OCI-LY7 (cell line): ENCODE results near the gene SLC15A2. TPM values are rescaled to one million over a fixed set of nuclear protein-coding genes. Genes with fewer than 3 reads are reported as not detected.
"Not testable (repeated sequence)": the region's sequence is repeated elsewhere in the genome, so short reads cannot be mapped to it uniquely, and the experiment has no call there.

Experiments
- BruUV-seq: library from RNA; stranded (reverse); fragments of 400-500 nt; replicated peaks from 2 replicates; lab custom pipeline; 2021; lab: Mats Ljungman, UMichigan
- CTCF ChIA-PET: fragments of 300-600 bp; sonication (Branson Sonifier 250); formaldehyde crosslinking; loops from one replicate; lab custom pipeline; 2022; ENCODE audit warnings: antibody characterized with exemption; ENCODE audit not compliant: unreplicated experiment; lab: Charles Lee
- POLR2A ChIA-PET: fragments of 300-600 bp; sonication (Branson Sonifier 250); formaldehyde crosslinking; loops from one replicate; lab custom pipeline; 2022; ENCODE audit warnings: antibody characterized with exemption; lab: Charles Lee
- DNase-seq: peaks from one replicate; pipeline ENCODE4 v3.0.0-alpha.2; 2015; ENCODE audit warnings: low spot score
- H2AFZ ChIP-seq: fragments of 200-600 bp; sonication (generic), shearing (Covaris generic); 2 replicates; pipeline ENCODE4 v1.6.1; 2014; ENCODE audit warnings: mild to moderate bottlenecking, antibody characterized with exemption, low read length, moderate library complexity
- H3K27ac ChIP-seq: fragments of 200-600 bp; sonication (generic); 2 replicates; pipeline ENCODE4 v1.5.1; 2014; ENCODE audit warnings: mixed run types, low read depth, mild to moderate bottlenecking, moderate library complexity, low read length, inconsistent platforms; ENCODE audit not compliant: poor library complexity, severe bottlenecking
- H3K36me3 ChIP-seq: fragments of 200-600 bp; sonication (generic); 2 replicates; pipeline ENCODE4 v1.6.1; 2014; ENCODE audit warnings: mild to moderate bottlenecking, antibody characterized with exemption, low read length, moderate library complexity, mixed read lengths; ENCODE audit not compliant: insufficient read depth
- H3K4me1 ChIP-seq: fragments of 200-600 bp; sonication (generic); 2 replicates; pipeline ENCODE4 v1.5.1; 2014; ENCODE audit warnings: mild to moderate bottlenecking, low read length; ENCODE audit not compliant: insufficient read depth, poor library complexity, severe bottlenecking
- H3K4me2 ChIP-seq: fragments of 200-600 bp; sonication (generic); 2 replicates; pipeline ENCODE4 v1.6.1; 2014; ENCODE audit warnings: mild to moderate bottlenecking, low read length
- H3K4me3 ChIP-seq: fragments of 200-600 bp; sonication (generic); 2 replicates; pipeline ENCODE4 v1.5.1; 2014; ENCODE audit warnings: mild to moderate bottlenecking, low read depth, low read length; ENCODE audit not compliant: poor library complexity, severe bottlenecking
- H3K79me2 ChIP-seq: fragments of 200-600 bp; sonication (generic); 2 replicates; pipeline ENCODE4 v1.6.1; 2016; ENCODE audit warnings: low read depth, mild to moderate bottlenecking, low read length, moderate library complexity, mixed read lengths; ENCODE audit not compliant: insufficient read depth
- H3K9me2 ChIP-seq: fragments of 200-600 bp; sonication (generic); 2 replicates; pipeline ENCODE4 v1.6.1; 2016; ENCODE audit warnings: mild to moderate bottlenecking, low read length, mixed read lengths; ENCODE audit not compliant: insufficient read depth
- H3K9me3 ChIP-seq: fragments of 200-600 bp; sonication (generic); 2 replicates; pipeline ENCODE4 v1.6.1; 2014; ENCODE audit warnings: mild to moderate bottlenecking, mixed run types, low read length, mixed read lengths
- H4K20me1 ChIP-seq: fragments of 200-600 bp; sonication (generic); 2 replicates; pipeline ENCODE4 v1.6.1; 2014; ENCODE audit warnings: mild to moderate bottlenecking, antibody characterized with exemption, low read length, moderate library complexity, mixed read lengths; ENCODE audit not compliant: insufficient read depth
- CTCF ChIP-seq: fragments of 200-600 bp; sonication (generic); conservative IDR thresholded peaks from 2 replicates; pipeline ENCODE4 v1.5.1; 2014; ENCODE audit warnings: mild to moderate bottlenecking, antibody characterized with exemption, low read length, moderate library complexity, mixed read lengths
- EZH2phosphoT487 ChIP-seq: fragments of 200-600 bp; sonication (generic); IDR thresholded peaks from 2 replicates; pipeline ENCODE4 v1.6.1; 2018; ENCODE audit warnings: low read depth, borderline replicate concordance, mild to moderate bottlenecking, mixed run types, antibody characterized with exemption, low read length, moderate library complexity, mixed read lengths
- intact Hi-C: fragments of 100-400 bp; cut with micrococcal nuclease; formaldehyde crosslinking; loops from one replicate; pipeline ENCODE4 v1.10.0; 2022; ENCODE audit not compliant: unreplicated experiment
- total RNA-seq, 2 experiments: library from RNA; depleted of rRNA in 1 of 2; stranded (reverse); fragments of >200 nt in 1 of 2; shearing (Covaris generic) in 1 of 2; gene quantifications; 2 replicates each; pipeline ENCODE4 v1.2.3, GENCODE V29; 2014 to 2022

The SLC15A2 gene
- total RNA-seq, 2 experiments from 2014 or later: 14.0 to 25.3 TPM

DNA sequence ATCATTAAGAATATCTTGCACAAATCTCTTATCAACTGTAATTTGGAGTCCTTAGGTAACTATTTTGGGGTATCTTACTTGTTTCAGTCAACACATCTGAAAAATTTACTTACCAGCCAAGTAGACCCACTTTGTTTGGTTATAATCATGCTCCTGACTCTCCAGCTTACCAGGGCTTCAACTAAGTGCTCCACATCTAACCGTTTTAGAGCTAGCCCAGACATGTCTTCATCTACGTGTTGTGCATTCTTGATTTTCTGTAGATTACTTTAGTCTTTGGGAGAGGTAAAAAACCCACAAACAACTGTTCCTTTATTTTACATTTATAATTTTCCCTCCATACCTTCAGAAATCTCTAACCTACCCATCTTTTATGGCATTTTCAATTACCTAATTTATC lies 41.9 kb upstream of the SLC15A2 start:
- Histone ChIP-seq H3K9me3 (no peaks in the 10 kb centered on the region), H3K9me2 (no peaks in the 10 kb centered on the region), H3K36me3 (peaks cover 88% of the 10 kb centered on the region), H2AFZ (no peak overlapping the region), H3K27ac (no peak overlapping the region), H4K20me1 (no peaks in the 10 kb centered on the region), H3K4me1 (no peaks in the 10 kb centered on the region), H3K4me2 (no peak overlapping the region), H3K4me3 (no peak overlapping the region), H3K79me2 (peaks cover 75% of the 10 kb centered on the region; the same call in 1 of the 2 replicates)
- DNase-seq: no peak
- intact Hi-C loops: loop anchor here (5.0 kb wide), 1 partner anchor 190 kb away; the partner anchor contains the start of gene HCLS1
- TF ChIP-seq EZH2phosphoT487 (no peak), CTCF (0 out of 2 replicates have a peak, but pooled peaks have one; percentile 41)
- CTCF ChIA-PET: no interaction called here
- BruUV-seq: no TSS peak
- POLR2A ChIA-PET: interaction anchor here (0.6 to 1.3 kb wide), 3 partner anchors 12 to 21 kb away, joined by 3 to 5 read pairs (median 3); no protein-coding TSS in a partner anchor

GRCh38 chr3:121855555-121855954 lies 38.6 kb upstream of the SLC15A2 start:
- TF ChIP-seq EZH2phosphoT487: no peak
- peak; percentile 88 for TF ChIP-seq CTCF
- Histone ChIP-seq H3K4me2 (no peak overlapping the region), H3K79me2 (peaks cover 52% of the 10 kb centered on the region; the same call in 1 of the 2 replicates), H3K27ac (no peak overlapping the region), H3K36me3 (peaks cover 75% of the 10 kb centered on the region), H2AFZ (no peak overlapping the region), H3K9me2 (no peaks in the 10 kb centered on the region), H4K20me1 (no peaks in the 10 kb centered on the region), H3K9me3 (no peaks in the 10 kb centered on the region), H3K4me3 (no peak overlapping the region), H3K4me1 (no peaks in the 10 kb centered on the region)
- intact Hi-C loops: loop anchor here (5.0 kb wide), 1 partner anchor 402 kb away; no protein-coding TSS in a partner anchor
- POLR2A ChIA-PET: no interaction called here
- no TSS peak for BruUV-seq
- CTCF ChIA-PET: no interaction called here
- DNase-seq: peak; percentile 56

DNA sequence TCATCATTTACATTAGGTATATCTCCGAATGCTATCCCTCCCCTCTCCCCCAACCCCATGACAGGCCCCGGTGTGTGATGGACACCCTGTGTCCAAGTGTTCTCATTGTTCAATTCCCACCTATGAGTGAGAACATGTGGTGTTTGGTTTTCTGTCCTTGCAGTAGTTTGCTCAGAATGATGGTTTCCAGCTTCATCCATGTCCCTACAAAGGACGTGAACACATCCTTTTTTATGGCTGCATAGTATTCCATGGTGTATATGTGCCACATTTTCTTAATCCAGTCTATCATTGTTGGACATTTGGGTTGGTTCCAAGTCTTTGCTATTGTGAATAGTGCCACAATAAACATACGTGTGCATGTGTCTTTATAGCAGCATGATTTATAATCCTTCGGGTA lies 36.4 kb upstream of the SLC15A2 start:
- DNase-seq, H3K4me1 ChIP-seq, H3K4me2 ChIP-seq, CTCF ChIA-PET, H3K27ac ChIP-seq, BruUV-seq, H2AFZ ChIP-seq, H3K9me2 ChIP-seq, H3K9me3 ChIP-seq, H3K4me3 ChIP-seq, H4K20me1 ChIP-seq: not testable (repeated sequence)
- POLR2A ChIA-PET: interaction anchor here (1.3 kb wide), 1 partner anchor 16 kb away, joined by 5 read pairs; no protein-coding TSS in a partner anchor
- peaks cover 64% of the 10 kb centered on the region for H3K36me3 ChIP-seq
- intact Hi-C loops: loop anchor here (5.0 kb wide), 1 partner anchor 400 kb away; no protein-coding TSS in a partner anchor
- H3K79me2 ChIP-seq: peaks cover 30% of the 10 kb centered on the region; the same call in 1 of the 2 replicates

DNA sequence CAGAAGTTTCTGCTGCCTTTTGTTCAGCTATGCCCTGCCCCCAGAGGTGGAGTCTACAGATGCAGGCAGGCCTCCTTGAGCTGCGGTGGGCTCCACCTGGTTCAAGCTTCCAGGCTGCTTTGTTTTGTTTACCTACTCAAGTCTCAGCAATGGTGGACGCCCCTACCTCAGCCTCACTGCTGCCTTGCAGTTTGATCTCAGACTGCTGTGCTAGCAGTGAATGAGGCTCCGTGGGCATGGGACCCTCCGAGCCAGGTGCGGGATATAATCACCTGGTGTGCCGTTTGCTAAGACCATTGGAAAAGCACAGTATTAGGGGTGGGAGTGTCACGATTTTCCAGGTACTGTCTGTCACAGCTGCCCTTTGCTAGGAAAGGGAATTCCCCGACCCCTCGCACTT lies 31.0 kb upstream of the SLC15A2 start:
- intact Hi-C loops, H4K20me1 ChIP-seq, H3K4me1 ChIP-seq, H3K9me2 ChIP-seq, BruUV-seq, CTCF ChIA-PET, H3K79me2 ChIP-seq, DNase-seq, H3K27ac ChIP-seq, H2AFZ ChIP-seq, H3K4me2 ChIP-seq, H3K4me3 ChIP-seq, H3K9me3 ChIP-seq: not testable (repeated sequence)
- H3K36me3 ChIP-seq: peaks cover 70% of the 10 kb centered on the region
- POLR2A ChIA-PET: interaction anchor here (1.0 to 2.0 kb wide), 2 partner anchors 11 to 248 kb away, joined by 4 to 15 read pairs; no protein-coding TSS in a partner anchor
